Dermis microvascular lymphatic vessel endothelial cell (primary cell): ENCODE data around the gene TMSB10. TPM values are rescaled to one million over a fixed set of nuclear protein-coding genes. Genes with fewer than 3 reads are reported as not detected.
A peak's percentile ranks its signal among the peaks of the same experiment; 100 is the strongest.
"Not testable (repeated sequence)": the region's sequence is repeated elsewhere in the genome, so short reads cannot be mapped to it uniquely, and the experiment has no call there.

Experiments
- DNase-seq, 2 donors: peaks; one replicate each; pipeline versions ENCODE4 v3.0.0 to v3.0.0-alpha.2; 2010; ENCODE audit warnings: low read depth in 2 of 2
- total RNA-seq: library from RNA; depleted of rRNA; stranded (reverse); fragments of >200 nt; gene quantifications from 2 replicates; pipeline ENCODE4 v1.2.1, GENCODE V29; 2014

Gene TMSB10
- total RNA-seq, 1 donor from 2014 or later: 8,615 TPM

DNA sequence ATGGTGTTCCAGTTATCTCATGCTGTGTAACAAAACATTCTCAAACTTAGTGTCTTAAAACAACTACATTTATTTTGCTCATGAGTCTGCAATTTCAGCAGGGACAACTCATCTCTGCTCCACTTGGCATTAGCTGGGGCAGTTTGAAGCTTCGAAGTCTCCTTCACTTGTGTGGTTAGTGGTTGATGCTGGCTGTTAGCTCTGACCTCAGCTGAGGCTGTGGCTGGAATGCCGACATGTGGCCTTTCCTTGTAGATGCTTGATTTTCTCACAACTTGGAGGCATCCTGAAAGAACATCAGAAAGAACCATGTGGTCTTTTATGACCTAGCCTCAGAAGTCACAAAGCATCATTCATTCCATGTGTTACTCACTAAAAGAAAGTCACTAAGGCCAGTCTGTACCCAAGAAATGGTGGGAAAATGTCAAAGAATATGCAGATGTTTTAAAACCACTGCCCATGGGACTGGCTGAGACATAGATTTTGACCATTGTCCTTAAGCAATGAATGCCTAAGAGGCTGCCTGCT, 3.8 kb upstream of the TMSB10 start:
- no peak for DNase-seq

DNA sequence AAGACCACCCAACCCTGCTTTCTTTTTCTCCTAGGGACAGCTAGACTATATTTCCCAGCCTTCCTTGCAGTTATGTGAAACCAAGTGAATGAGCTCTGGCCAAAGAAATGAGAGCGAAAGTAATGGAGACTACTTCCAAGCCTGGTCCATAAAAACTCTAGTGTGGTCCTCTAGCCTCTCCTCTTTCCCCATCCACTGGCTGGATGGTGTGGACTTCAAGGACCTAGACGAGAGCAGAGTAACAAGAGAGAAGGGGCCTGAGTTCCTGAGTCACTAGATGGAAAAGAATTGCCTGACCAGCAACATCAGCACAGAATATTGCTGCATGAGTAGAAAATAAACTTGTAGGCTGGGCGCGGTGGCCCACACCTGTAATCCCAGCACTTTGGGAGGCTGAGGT, 2.9 kb upstream of the TMSB10 start:
- DNase-seq: no peak

GRCh38 chr2:84904151-84904550, 1.3 kb upstream of the TMSB10 start:
- no peak for DNase-seq

- peak in 1 of 2 donors; percentile 51 for DNase-seq
Measured at GRCh38 chr2:84904717-84905174, 710 bp upstream of the TMSB10 start.

DNA sequence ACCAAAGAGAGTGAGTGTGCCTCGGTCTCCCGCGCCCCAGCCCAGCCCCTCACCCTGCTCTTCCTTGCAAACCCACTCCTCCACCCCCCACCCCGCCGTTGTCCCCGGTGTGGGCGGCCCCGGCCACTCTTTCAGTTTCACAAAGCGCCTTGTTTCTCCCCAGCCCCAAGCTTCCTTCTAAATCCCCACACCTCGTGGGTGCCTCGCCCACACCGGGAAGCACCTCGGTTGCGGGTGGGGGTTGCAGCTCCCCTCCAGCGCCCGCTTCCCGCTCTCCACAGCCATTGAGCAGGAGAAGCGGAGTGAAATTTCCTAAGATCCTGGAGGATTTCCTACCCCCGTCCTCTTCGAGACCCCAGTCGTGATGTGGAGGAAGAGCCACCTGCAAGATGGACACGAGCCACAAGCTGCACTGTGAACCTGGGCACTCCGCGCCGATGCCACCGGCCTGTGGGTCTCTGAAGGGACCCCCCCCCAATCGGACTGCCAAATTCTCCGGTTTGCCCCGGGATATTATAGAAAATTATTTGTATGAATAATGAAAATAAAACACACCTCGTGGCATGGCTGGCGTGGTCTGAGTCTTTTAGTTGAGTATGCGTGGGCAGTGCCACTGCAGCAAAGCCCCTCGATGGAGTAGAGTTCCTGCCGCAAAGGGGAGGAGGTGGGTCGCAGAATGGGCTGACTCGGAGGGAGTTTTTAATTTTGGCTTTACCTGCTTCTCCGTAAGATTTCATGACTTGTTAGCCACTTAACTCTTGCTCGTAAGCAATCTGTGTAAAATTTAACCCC, 848 bp downstream of the TMSB10 start:
- DNase-seq: peak in 1 of 2 donors; percentile 35

DNA sequence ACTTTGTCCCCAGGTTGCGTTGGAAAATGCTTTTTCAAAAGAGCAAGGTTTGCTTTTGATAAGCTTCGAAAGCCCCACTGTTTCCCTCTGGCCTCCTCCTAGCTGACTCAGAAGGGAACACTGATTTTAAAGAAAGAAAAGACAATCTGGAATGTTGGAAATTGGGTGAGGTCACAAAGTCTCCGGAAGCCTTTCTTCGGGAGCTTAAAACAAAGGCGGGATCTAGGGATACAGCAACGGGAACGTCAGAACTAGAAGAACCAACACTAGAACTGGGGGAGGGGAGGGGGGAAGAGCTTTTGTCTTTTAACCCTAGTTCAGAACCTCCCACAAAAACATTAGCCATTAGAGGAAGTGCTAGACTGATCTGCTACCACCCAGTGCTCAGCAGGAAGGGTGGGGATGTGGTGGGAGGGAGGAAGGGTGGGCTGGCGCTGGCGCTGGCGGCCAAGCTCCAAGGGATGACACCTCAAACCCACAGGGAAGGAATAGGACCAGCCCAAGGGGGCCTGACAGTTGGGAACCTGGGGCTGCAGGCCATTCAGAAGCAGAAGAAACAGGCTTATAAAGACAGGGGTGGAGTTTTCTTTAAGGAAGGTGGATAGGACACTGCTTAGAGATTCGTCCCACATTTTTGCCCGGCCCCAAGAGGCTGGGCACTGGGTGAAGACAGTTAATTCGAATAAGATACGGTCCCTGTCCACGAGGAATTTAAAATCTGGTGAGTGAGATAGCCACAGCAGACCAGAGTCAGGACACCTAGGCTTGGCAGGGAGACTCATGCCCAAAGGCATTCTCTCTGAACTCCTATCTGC, 1.7 kb downstream of the TMSB10 start:
- peak; percentile 79 to 84 for DNase-seq

GRCh38 chr2:84908948-84909713, 3.7 kb downstream of the TMSB10 start:
- no peak for DNase-seq

GRCh38 chr2:84911135-84911678, 5.8 kb downstream of the TMSB10 start:
- no peak for DNase-seq

DNA sequence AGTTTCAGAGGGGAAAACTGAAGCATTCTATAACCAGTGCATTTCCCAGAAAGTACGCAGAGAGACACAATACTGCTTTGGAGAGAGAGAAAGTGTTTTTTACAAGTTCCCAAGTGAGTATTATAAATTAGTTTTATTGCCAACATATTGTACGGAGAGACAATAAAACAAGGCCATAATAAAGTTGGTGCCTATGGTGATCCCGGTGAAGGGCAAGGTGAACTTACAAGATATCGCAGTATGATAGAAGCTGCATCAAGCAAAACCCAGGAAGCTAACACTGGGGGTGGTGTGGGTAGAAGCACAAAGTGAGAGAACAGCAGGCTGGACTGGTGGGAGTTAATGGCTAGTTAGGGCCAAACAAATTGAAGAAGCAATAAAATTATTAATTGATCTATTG, 7.5 kb downstream of the TMSB10 start:
- no peak for DNase-seq

DNA sequence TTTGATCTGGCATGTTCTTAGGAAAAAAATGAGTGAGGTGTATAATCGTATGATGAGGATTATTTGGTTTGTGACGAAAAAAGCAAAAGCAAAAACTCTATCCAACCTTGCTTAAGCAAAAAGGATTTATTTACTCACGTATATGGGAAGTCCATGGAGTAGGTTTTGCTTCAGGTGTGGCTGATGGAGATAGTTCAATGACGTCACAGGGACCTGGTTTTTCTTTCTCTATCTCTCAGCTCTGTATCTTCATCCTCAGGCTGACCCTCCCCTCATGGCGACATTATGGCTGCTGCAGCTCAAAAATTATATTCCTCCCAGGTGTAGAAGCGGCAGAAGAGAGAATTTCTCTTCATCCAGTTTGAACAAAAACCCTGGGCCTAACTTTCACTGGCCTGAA, 8.9 kb downstream of the TMSB10 start:
- no peak for DNase-seq

- not testable (repeated sequence) for DNase-seq
Measured at GRCh38 chr2:84915675-84916074, 10.2 kb downstream of the TMSB10 start.

- DNase-seq: not testable (repeated sequence)
Measured at GRCh38 chr2:84917821-84918220, 12.4 kb downstream of the TMSB10 start.

GRCh38 chr2:84918430-84918829, 13.0 kb downstream of the TMSB10 start:
- DNase-seq: no peak

DNA sequence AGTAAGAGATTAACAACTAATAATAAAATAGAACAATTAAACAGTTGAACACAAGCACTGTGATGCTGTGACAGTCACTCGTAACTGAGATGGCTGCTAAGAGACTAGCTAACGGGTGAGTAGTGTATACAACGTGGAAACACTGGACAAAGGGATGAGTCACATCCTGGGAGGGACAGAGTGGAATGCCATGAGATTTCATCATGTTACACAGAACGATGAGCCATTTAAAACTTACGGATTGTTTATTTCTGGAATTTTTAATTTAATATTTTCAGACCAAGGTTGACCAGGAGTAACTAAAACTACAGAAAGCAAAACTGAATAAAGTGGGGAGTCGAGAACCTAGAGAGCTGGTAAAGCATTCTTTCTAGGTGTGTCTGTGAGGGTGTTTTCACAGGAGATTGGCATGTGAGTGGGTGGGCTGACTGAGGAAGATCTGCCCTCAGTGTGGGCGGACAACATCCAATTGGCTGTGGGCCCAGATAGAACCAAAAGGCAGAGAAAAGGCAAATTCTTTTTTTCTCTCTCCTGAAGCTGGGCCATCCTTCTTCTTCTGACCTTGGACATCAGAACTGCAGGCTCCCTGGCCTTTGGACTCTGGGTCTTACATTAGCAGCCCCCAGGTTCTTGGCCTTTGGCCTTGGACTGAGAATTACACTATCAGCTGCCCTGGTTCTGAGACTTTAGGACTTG, 14.6 kb downstream of the TMSB10 start:
- peak; percentile 96 to 98 for DNase-seq

DNA sequence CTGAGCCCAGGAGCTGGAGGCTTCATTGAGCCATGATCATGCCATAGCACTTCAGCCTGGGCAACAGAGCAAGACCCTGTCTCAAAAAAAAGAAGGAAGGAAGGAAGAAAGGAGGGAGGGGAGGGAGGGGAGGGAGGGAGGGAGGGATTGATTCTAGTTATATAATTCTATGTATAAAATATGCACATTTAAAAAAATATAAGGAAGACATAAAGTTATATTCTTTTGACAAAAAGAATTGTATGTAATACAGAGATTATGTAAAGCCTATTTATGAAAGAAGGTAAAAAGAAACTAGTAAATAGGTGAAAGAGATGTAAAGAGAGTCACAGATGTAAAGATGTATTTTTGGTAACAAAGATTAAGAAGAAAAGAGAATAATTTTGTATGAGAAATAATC, 17.6 kb downstream of the TMSB10 start:
- DNase-seq: no peak

DNA sequence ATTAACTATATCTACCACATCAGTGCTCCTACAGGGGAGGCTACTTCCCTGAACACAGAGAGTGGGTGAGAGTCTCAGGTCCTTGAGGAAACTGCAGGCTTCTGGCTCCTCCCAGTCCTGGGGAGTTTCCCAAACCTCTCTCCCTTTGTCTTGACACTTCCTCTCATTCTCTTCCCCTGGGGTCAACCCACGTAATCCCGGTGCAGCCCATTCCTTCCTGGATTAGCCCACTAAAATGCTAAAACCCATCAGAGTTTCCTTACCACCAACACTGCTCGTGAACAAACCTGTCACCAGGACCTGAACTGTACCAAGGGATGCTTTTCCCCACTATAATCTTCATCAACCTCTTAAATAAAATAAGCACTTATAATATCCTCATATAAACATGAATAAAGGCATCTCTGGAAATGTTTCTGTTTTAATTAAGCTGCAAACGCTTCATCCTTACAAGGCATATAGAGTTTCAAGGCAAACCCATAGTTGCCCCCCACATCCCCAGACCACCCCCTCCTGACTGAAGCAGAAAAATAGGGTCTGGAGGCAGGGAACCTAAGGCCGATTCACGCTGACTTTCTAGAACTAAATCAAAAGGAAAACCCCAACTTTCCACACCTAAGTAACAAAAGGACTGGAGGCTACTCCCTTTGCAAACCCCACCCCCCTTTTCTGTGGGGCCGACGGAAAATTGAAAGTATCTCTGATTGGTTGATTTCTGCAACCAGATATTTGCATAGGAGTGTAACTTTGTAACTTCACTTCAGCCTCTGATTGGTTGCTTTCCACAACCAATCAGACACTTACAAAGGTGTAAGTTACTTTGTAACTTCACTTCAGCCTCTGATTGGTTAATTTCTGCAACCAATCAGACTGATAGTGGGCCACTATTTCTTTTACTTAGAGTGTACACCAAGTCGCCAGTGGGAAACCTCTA, 19.0 kb downstream of the TMSB10 start:
- peak; percentile 93 for DNase-seq

DNA sequence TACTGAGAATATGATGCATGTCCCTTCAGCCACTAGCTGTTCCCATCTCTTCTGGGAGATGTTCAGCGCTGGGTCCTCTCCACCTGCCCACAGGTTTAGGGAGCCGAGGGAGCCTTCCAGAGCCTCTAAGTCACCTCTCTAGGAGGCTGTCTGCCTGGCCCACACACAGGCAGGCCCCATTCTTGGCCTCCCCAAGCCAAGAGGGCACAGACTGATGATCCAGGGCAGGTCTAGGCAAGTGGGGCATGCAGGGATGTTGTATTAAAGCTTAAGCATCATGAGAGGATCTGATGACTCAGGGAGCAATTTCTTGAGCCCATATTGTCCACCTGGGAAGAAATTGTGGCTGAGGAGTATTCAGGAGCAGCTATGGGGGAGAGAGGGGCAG, 19.9 kb downstream of the TMSB10 start:
- no peak for DNase-seq

- DNase-seq: peak; percentile 75 to 92
Measured at GRCh38 chr2:84925724-84926376, 20.4 kb downstream of the TMSB10 start.

DNA sequence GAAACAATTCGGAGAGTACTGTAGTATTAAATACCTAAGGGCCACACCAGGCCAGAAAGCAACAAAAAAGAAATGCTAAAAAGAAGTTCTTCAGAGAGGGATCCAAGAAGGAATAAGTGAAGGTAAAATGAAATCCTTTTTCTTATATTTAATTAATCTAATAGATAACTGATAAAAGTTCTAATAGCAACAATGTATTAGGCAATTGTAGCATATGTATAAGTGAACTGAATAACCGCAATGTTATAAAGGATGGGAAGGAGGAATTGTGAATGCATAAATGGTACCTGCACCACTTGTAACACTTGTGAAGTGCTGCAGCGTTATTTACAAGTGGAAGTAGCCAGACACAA, 21.8 kb downstream of the TMSB10 start:
- no peak for DNase-seq
